LoVo (cell line): Measurements from ENCODE around the gene MEOX1.
"Not testable (repeated sequence)": the region's sequence is repeated elsewhere in the genome, so short reads cannot be mapped to it uniquely, and the experiment has no call there.

Source experiments
- DNase-seq: peaks from one replicate; pipeline ENCODE4 v3.0.0-alpha.2; 2016; ENCODE audit warnings: low spot score

MEOX1 gene

GRCh38 chr17:43616852-43617251, 44.9 kb downstream of the MEOX1 start:
- no peak for DNase-seq

DNA sequence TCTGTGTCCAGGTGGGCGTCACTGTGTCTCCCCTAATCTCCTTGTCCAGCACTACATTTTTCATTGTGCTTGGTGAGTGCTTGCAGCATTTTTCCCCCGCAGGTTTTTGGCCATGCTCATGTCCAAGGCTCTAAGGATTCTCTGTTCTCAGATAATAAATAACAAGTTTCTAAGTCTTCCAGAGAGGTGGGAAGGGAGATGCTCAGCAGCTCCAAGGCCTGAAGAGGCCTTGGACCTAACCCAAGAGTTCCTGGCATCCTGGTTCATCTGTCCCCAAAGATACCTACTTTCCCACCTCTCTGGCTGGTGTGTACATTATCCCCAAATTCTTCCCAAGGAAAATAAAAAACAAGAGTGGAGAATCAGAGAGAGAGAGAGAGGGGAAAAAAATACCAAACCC, 45.3 kb downstream of the MEOX1 start:
- no peak for DNase-seq

GRCh38 chr17:43616029-43616351, 45.7 kb downstream of the MEOX1 start:
- no peak for DNase-seq

GRCh38 chr17:43615330-43616028, 46.2 kb downstream of the MEOX1 start:
- no peak for DNase-seq

DNA sequence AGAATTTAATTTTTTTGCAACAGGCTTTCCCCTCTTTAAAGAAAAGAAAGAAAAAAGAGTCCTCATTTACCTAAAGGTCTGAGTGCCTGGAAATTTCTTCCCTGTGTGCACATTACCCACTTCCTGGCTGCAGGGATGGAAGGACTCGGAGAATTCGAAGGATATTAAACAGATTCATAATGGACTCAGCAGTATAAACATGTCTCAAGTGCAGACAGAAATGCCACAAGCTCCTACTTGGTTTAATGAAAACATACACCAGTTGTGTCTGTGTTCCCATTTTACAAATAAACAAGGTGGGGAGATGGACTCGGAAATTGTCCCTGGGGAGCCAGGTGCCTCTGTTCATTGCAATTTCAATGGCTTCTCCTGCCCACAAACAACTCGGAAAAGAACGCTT, 47.2 kb downstream of the MEOX1 start:
- DNase-seq = no peak

- DNase-seq = no peak
Measured at GRCh38 chr17:43613917-43614316, 47.8 kb downstream of the MEOX1 start.

DNA sequence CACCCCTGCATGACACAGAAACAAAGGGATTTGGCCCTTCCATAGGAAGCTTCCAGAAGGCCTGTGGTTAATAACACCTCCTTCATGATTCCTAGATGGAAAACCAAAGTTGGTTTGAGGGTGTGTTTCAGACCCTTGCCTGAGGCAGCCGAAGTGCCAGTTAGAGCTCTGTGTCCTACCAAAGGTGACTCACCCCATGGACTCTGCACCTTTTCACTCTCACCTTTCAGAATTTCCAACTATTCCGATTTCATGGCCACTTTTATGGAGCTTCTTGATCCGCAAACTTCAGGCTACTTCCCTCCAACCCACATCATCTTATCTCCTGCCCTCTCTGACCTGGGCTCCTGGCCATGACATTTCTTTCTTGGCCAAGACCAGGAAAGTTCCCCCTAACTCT, 49.2 kb downstream of the MEOX1 start:
- DNase-seq = peak; percentile 6

DNA sequence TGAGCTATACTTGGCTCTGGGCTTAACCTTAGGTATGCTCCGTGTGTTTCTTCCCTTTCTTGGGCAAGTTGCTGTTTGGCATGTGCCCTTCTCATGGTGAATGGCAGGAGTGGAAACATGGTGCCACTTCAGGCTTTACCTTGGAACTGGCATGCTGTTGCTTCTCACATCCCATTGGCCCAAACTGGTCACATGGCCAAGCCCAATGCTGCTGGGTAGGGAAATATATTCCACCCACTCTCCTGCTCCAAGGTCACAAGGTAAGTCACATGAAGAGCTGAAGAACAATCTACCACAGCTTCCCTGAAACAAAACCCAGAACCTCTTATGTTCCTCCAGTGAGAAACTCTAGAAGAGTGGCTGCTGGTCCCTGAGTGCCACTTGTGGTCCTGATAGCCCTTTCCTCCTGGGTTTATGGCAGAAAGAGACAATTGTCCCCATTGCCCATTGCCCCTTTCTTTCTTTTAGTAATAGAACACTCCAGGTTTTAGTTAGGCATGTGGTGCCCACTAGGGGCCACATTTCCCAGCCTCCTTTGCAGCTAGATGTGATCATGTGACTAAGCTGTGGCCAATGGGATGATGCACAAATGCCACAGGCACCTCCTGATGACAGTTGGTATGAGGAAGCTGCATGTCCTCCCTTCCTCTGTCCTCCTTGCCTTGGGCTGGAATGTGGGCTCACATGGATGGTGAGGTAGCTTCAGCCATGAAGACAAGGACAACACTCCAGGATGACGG, 50.3 kb downstream of the MEOX1 start:
- no peak for DNase-seq

DNA sequence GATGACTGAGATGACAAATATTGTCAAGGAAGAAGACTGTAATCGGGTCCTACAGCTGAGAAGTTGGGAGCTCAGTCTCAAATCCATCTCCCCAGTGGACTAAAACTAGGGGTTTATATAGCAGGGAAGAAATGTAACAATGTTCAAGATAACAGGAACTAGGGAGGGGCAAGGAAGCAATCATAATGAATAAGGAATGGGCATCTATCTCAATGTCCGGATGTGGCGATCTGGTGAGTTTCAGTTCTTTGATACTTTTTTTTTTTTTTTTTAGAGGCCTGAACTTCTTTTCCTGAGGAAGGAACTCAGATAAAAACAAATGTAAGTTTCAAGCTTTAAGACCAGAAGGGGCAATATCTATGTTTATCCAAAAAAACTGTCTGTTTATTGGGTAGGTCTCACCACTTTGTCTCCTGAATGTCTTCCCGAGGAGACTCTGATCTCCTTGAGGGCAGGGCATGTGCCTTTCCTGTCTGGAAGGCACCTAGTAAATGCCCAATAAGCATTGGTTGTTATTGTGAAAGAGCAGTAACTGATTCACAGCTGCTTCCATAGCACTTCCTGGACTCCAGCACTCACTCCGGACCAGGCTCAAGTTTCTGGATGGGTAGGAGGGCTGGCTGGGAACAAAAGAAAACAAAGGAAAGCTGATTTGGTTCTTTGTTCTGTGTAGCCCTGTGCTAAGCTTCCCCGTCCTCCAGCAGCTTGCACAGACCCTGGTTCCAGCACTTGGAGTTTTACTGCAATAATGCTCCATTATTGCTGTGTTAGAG, 51.9 kb downstream of the MEOX1 start:
- no peak for DNase-seq

GRCh38 chr17:43608313-43608712, 53.4 kb downstream of the MEOX1 start:
- DNase-seq = no peak

GRCh38 chr17:43604549-43604948, 57.2 kb downstream of the MEOX1 start:
- no peak for DNase-seq

DNA sequence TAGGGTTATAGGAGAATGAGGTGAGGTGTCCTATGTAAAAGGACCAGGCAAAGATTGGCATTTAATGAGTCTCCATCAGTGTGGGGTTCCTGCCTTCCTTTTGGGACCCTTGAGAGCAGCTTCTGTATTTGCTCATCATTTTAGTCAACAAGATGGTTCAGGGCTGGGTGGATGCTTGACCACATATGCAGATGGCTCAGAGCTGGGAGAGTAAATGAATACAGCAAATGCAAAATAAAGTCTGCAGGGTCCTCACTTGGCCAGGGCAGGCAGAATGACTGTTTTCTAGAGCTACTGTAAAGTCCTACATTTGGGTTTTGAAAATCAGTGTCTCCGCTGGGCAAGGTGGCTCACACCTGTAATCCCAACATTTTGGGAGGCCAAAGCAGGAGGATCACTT, 58.4 kb downstream of the MEOX1 start:
- no peak for DNase-seq

DNA sequence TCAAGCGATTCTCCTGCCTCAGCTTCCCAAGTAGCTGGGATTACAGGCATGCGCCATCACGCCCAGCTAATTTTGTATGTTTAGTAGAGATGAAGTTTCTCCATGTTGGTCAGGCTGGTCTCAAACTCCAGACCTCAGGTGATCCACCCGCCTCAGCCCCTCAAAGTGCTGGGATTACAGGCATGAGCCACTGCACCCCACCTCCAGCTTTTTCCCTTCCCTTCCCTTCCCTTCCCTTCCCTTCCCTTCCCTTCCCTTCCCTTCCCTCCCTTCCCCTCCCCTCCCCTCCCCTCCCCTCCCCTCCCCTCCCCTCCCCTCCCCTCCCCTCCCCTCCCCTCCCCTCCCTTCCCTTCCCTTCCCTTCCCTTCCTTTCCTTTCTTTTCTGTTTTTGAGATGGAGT, 59.2 kb downstream of the MEOX1 start:
- not testable (repeated sequence) for DNase-seq

DNA sequence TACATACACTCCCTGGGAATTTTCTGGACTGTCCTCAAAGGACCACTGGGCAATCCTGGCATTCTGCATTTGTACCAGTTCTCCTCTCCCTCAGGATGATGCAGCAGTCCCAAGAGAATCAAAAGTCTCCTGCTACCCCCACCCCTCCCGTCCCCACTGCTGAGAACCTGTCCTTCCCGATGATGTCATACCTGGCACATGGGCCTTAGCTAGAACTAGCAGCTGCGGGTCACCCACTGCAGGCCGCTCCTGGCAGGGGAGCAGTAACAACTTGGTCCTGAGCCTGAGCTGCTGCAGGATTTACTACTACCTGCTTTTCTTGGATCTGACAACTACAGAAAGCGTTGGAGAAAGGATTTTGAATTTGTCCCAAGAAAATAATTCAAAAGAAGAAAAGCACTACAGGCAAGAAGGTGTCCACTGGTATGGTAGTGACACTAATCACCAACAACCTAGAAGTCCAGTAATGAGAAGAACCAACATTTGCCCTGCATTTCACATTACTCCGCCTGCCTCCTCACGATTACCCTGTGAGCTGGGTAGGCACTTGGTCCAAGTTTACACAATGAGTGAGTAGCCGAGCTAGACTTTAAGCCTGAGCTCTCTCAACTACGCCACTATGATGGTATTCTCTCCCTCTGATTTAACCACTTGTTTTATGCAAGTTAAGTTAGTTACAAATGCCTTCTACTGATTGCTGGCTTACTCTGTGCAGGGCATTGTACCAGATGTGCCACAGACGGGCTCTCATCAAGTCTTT, 60.3 kb downstream of the MEOX1 start:
- DNase-seq = no peak

- no peak for DNase-seq
Measured at GRCh38 chr17:43599835-43600234, 61.9 kb downstream of the MEOX1 start.

GRCh38 chr17:43599046-43599395, 62.7 kb downstream of the MEOX1 start:
- DNase-seq = no peak

DNA sequence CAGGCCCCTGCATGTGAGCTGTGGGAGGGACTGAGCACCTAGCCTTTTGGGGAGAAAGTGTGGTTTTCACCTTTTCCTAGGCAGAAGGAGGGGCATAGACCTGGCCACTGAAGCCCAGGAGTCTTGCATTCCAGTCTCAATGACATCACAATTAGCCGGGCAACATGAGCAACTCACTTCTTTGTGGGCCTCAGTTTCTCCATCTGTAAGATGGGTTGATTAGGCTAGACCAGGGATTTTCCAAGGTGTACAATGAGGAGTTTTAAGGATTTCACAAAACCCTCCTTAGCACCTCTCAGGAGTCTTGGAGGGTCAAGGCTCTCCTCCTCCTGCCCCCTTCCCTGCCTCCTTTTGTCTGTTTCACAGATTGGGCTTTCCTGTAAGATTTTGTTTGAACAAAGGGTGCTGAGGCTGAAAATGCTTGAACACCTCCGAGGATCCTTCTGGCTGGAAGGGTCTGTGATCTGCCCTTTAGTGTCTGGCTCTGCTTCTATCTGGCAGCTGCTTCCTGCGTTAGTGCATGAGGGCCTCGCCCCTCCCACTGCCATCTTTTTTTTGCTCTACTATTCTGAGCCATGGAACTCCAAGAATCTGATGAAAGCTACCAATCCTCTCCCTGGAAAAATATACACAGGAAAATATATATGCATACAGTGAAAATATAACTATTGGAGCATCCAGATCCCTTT, 63.2 kb downstream of the MEOX1 start:
- DNase-seq = no peak

DNA sequence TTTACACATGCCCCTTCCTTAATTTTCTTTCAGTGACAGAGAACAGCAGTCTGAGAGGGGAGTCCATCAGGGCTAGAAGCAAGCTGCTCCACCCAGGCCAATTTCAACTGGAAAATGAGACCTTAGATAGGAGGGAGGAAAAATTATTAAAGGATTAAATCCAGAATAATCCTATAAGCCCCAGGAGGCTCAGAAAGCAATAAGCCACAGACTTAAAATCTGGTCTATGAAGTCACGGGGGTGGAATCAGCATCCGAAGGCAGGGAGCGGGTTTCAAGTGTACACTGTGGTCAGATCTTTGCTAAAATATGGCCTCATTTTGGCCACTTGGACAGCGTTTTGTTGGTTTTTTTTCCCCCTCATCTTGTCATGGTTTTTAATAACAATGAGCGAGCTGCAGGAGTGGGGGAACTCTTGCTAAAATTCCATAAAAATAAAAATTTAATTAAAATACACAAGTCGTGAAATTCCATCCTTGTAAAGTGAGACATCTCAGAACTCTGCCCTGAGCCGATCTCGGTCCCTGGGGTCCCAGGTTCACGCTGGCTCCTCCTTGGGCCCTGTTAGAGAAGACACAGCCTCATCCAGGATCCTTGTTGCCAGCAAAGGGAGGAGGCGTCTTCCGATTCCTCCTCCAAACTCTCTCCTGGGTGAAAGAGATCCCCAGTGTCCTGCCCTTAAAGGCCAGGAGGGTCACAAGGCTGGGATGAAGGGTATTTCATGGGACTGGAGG, 63.9 kb downstream of the MEOX1 start:
- no peak for DNase-seq

GRCh38 chr17:43595466-43595865, 66.3 kb downstream of the MEOX1 start:
- DNase-seq = no peak

DNA sequence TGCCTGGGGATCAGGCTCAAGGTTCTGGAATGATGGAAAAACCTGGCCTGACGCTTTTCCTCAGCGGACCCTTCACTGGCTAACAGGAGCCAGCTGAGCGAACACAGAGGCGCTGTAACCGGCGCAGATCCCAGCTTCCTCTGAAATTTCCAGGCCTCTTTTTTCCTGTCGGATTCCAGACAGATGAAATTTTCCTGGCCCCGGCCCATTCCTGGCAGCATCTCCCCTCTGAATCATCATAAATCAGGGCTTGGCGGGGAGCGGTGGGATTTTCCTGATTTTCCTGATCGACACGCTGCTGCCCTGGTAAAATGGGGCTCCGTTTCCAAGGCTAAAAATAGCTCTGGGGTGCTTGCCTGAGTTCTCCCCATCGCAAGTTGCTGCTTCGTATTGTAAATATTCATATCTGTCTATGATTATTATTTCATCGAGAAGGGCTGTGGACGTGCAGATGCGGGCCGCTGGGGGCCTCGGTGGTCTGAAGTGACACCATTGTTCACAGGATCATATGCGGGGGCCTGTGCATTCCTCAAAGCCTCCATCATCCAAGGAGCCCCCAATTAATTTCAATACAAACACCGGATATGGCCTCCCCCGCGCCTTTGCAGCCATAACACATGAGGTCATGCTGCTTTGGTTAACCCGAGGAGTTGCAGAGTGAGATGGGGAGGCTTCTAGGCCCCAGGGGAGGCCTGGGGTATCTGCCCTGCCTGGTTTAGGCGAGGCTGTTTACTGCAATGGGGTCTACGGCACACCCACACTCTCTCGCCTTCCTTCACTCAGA, 69.8 kb downstream of the MEOX1 start:
- DNase-seq = no peak
